ENCODE results near the gene VAT1L. TPM values are rescaled to one million over a fixed set of nuclear protein-coding genes. Genes with fewer than 3 reads are reported as not detected.

Gene VAT1L
- total RNA-seq, 1 donor from 2014 or later, result 0.32 TPM

DNA sequence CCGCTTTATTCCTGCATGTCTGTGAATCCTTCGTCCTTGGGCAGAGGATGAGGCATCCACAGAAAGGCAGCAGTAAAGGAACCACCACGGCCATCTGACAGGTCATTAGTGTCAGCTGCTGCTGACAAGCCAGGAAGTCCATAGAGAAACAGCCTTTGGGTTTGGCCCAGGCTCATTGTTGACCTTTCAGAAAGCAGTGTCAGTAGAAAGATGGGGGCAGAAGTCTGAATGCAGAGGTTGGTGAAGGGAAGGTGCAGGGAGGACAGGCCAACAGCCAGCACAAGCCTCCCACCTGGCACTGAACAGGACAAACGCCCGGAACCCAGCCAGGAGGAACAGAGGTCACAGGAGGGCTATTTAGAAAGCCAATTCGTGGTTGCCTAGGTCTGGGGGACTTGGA is 105.8 kb downstream of the VAT1L start:
- ATAC-seq (no peak), DNase-seq (no peak)

GRCh38 chr16:77895962-77896361 is 107.6 kb downstream of the VAT1L start:
- intact Hi-C loops (cut with DNase I), result no loop called here
- H3K27me3 ChIP-seq, result no peaks in the 10 kb centered on the region
- no peak overlapping the region for H3K27ac ChIP-seq
- no peaks in the 10 kb centered on the region for H3K36me3 ChIP-seq
- no peaks in the 10 kb centered on the region for H3K4me1 ChIP-seq
- H3K9me3 ChIP-seq, result no peaks in the 10 kb centered on the region
- TF ChIP-seq, protein P1, sequence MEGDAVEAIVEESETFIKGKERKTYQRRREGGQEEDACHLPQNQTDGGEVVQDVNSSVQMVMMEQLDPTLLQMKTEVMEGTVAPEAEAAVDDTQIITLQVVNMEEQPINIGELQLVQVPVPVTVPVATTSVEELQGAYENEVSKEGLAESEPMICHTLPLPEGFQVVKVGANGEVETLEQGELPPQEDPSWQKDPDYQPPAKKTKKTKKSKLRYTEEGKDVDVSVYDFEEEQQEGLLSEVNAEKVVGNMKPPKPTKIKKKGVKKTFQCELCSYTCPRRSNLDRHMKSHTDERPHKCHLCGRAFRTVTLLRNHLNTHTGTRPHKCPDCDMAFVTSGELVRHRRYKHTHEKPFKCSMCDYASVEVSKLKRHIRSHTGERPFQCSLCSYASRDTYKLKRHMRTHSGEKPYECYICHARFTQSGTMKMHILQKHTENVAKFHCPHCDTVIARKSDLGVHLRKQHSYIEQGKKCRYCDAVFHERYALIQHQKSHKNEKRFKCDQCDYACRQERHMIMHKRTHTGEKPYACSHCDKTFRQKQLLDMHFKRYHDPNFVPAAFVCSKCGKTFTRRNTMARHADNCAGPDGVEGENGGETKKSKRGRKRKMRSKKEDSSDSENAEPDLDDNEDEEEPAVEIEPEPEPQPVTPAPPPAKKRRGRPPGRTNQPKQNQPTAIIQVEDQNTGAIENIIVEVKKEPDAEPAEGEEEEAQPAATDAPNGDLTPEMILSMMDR (IDR thresholded peaks at IDR 0.05), result no peak
- H3K4me3 ChIP-seq, result no peak overlapping the region
- no peak for DNase-seq
- no peak for ATAC-seq

More for the DNA sequence above, 105.8 kb downstream of the VAT1L start:
- Histone ChIP-seq H3K9me3 (no peaks in the 10 kb centered on the region), H3K27me3 (no peaks in the 10 kb centered on the region), H3K4me3 (no peak overlapping the region), H3K36me3 (no peaks in the 10 kb centered on the region), H3K4me1 (no peaks in the 10 kb centered on the region), H3K27ac (no peak overlapping the region)
- TF ChIP-seq, protein P1 (IDR thresholded peaks at IDR 0.05), result no peak
- intact Hi-C loops (cut with DNase I), result no loop called here

GRCh38 chr16:77896415-77897128 is 108.2 kb downstream of the VAT1L start:
- Histone ChIP-seq H3K27ac (no peak overlapping the region), H3K4me3 (no peak overlapping the region), H3K36me3 (no peaks in the 10 kb centered on the region), H3K4me1 (no peaks in the 10 kb centered on the region), H3K9me3 (no peaks in the 10 kb centered on the region), H3K27me3 (no peaks in the 10 kb centered on the region)
- intact Hi-C loops (cut with DNase I), result no loop called here
- DNase-seq (no peak), ATAC-seq (no peak)
- TF ChIP-seq, protein P1 (IDR thresholded peaks at IDR 0.05), result no peak

GRCh38 chr16:77897129-77897437 is 108.7 kb downstream of the VAT1L start:
- no peaks in the 10 kb centered on the region for H3K27me3 ChIP-seq
- no peak overlapping the region for H3K27ac ChIP-seq
- no peak overlapping the region for H3K4me3 ChIP-seq
- no peaks in the 10 kb centered on the region for H3K36me3 ChIP-seq
- no peaks in the 10 kb centered on the region for H3K9me3 ChIP-seq
- no peaks in the 10 kb centered on the region for H3K4me1 ChIP-seq
- DNase-seq, result no peak
- ATAC-seq, result no peak
- intact Hi-C loops (cut with DNase I), result no loop called here
- TF ChIP-seq, protein P1 (IDR thresholded peaks at IDR 0.05), result no peak

- Histone ChIP-seq H3K27ac (no peak overlapping the region), H3K4me1 (no peaks in the 10 kb centered on the region), H3K4me3 (no peak overlapping the region), H3K36me3 (no peaks in the 10 kb centered on the region), H3K9me3 (no peaks in the 10 kb centered on the region), H3K27me3 (no peaks in the 10 kb centered on the region)
- TF ChIP-seq, protein P1 (IDR thresholded peaks at IDR 0.05), result no peak
- no peak for DNase-seq
- intact Hi-C loops (cut with DNase I), result no loop called here
- no peak for ATAC-seq
Measured at GRCh38 chr16:77897831-77898605, 109.7 kb downstream of the VAT1L start.
